SU-DHL-6 (cell line): ENCODE results near the gene HOXB3.

Source experiments
- CTCF ChIP-seq: fragments of 200-600 bp; sonication (generic); IDR thresholded peaks from one replicate; pipeline ENCODE4 v1.5.1; 2017; ENCODE audit warnings: antibody characterized with exemption, mild to moderate bottlenecking, low read length, moderate library complexity; ENCODE audit not compliant: insufficient read depth, poor library complexity, severe bottlenecking
- EZH2phosphoT487 ChIP-seq: fragments of 200-600 bp; sonication (generic), shearing (Covaris generic); conservative IDR thresholded peaks from 2 replicates; pipeline ENCODE4 v1.6.1; 2018; ENCODE audit warnings: mild to moderate bottlenecking, antibody characterized with exemption, low read length, moderate library complexity, mixed read lengths

- TF ChIP-seq EZH2phosphoT487 (no peak), CTCF (no peak)
Measured at GRCh38 chr17:48529683-48530009, 60.4 kb downstream of the HOXB3 start.
